Measurements from ENCODE around the gene TTC7B. TPM values are rescaled to one million over a fixed set of nuclear protein-coding genes. Genes with fewer than 3 reads are reported as not detected.

TTC7B gene
- total and polyA plus RNA-seq, 10 of the 15 experiments (the other 5 are each of a cell fraction or from before 2014, with no cell fraction given): under 0.01 to 1.1 (median 0.26) TPM; not detected in 2

GRCh38 chr14:90805084-90805391 lies 11.2 kb downstream of the TTC7B start:
- H2AFZ ChIP-seq (ENCODE audit: control insufficient read depth, low read depth, low read length): no peak overlapping the region
- no peaks in the 10 kb centered on the region for H3K9me3 ChIP-seq (replicated peaks; ENCODE audit: control insufficient read depth, insufficient read depth, low read length)
- no peaks in the 10 kb centered on the region for H3K79me2 ChIP-seq (ENCODE audit: control insufficient read depth, insufficient read depth, low read length)
- H3K27ac ChIP-seq (ENCODE audit: control insufficient read depth, insufficient read depth): no peak overlapping the region
- ATAC-seq (no peak), DNase-seq (ENCODE audit: low read depth, low spot score) (no peak), FAIRE-seq (no peak)
- H4K20me1 ChIP-seq (ENCODE audit: control insufficient read depth, insufficient read depth): no peaks in the 10 kb centered on the region
- ChIA-PET CTCF (no interaction called here), POLR2A (no interaction called here), SMC1A (ENCODE audit: uncharacterized antibody, unreplicated experiment) (no interaction called here), RAD21 (ENCODE audit: unreplicated experiment) (no interaction called here)
- H3K36me3 ChIP-seq (ENCODE audit: control insufficient read depth in 2 of 2, insufficient read depth in 2 of 2, low read length in 1 of 2): no peaks in the 10 kb centered on the region
- in situ Hi-C loops (cut with MboI) (no loop called here), intact Hi-C loops (cut with micrococcal nuclease; ENCODE audit: unreplicated experiment) (no loop called here)
- no peak overlapping the region for H3K4me2 ChIP-seq (ENCODE audit: control insufficient read depth, insufficient read depth)
- TF ChIP-seq, protein P1, sequence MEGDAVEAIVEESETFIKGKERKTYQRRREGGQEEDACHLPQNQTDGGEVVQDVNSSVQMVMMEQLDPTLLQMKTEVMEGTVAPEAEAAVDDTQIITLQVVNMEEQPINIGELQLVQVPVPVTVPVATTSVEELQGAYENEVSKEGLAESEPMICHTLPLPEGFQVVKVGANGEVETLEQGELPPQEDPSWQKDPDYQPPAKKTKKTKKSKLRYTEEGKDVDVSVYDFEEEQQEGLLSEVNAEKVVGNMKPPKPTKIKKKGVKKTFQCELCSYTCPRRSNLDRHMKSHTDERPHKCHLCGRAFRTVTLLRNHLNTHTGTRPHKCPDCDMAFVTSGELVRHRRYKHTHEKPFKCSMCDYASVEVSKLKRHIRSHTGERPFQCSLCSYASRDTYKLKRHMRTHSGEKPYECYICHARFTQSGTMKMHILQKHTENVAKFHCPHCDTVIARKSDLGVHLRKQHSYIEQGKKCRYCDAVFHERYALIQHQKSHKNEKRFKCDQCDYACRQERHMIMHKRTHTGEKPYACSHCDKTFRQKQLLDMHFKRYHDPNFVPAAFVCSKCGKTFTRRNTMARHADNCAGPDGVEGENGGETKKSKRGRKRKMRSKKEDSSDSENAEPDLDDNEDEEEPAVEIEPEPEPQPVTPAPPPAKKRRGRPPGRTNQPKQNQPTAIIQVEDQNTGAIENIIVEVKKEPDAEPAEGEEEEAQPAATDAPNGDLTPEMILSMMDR (IDR thresholded peaks at IDR 0.05 in 2 of 3, conservative IDR thresholded peaks at IDR 0.05 in 1 of 3; ENCODE audit: control insufficient read depth in 2 of 3, extremely low read depth in 1 of 3, insufficient read depth in 1 of 3, low read depth in 3 of 3, low read length in 3 of 3): no peak
- TF ChIP-seq RFX5 (IDR thresholded peaks at IDR 0.05; ENCODE audit: low read depth, low read length) (no peak), STAT3 (IDR thresholded peaks at IDR 0.05; ENCODE audit: low read depth, low read length) (no peak), RUNX3 (IDR thresholded peaks at IDR 0.05; ENCODE audit: low read length) (no peak), MEF2A (IDR thresholded peaks at IDR 0.05; ENCODE audit: insufficient read depth, low read depth, low read length) (no peak), RB1 (IDR thresholded peaks at IDR 0.05; ENCODE audit: borderline replicate concordance) (no peak), PAX5 (IDR thresholded peaks at IDR 0.05; ENCODE audit: borderline replicate concordance, low read depth, low read length) (no peak), BCL11A (IDR thresholded peaks at IDR 0.05; ENCODE audit: low read depth, low read length) (no peak), BMI1 (IDR thresholded peaks at IDR 0.05; ENCODE audit: borderline replicate concordance) (no peak), CBFB (IDR thresholded peaks at IDR 0.05; ENCODE audit: low read depth) (no peak), JUNB (IDR thresholded peaks at IDR 0.05) (no peak), NFYA (IDR thresholded peaks at IDR 0.05; ENCODE audit: borderline replicate concordance, low read depth, low read length) (no peak), KLF5 (IDR thresholded peaks at IDR 0.05; ENCODE audit: partially characterized antibody) (no peak), CEBPB (IDR thresholded peaks at IDR 0.05; ENCODE audit: borderline replicate concordance in 1 of 2, low read depth in 2 of 2, low read length in 2 of 2) (no peak)
- no peaks in the 10 kb centered on the region for H3K4me1 ChIP-seq (ENCODE audit: control insufficient read depth, insufficient read depth, low read length)
- no peak overlapping the region for H3K4me3 ChIP-seq
- WGBS (ENCODE audit: insufficient coverage, insufficient replicate concordance, low lambda C conversion rate, missing lambda C conversion rate): 53% methylated on average over 13 of the region's 13 CpGs
- BruUV-seq (replicated peaks): no TSS peak
- H3K9ac ChIP-seq (ENCODE audit: control insufficient read depth, insufficient read depth, low read length): no peak overlapping the region
- no peaks in the 10 kb centered on the region for H3K27me3 ChIP-seq (replicated peaks in 1 of 2; ENCODE audit: control insufficient read depth in 2 of 2, insufficient read depth in 2 of 2, low read length in 1 of 2)
